Measurements from ENCODE around the gene AFAP1.

Gene AFAP1

GRCh38 chr4:7710576-7711306 lies 228.9 kb downstream of the AFAP1 start:
- no peak for DNase-seq

DNA sequence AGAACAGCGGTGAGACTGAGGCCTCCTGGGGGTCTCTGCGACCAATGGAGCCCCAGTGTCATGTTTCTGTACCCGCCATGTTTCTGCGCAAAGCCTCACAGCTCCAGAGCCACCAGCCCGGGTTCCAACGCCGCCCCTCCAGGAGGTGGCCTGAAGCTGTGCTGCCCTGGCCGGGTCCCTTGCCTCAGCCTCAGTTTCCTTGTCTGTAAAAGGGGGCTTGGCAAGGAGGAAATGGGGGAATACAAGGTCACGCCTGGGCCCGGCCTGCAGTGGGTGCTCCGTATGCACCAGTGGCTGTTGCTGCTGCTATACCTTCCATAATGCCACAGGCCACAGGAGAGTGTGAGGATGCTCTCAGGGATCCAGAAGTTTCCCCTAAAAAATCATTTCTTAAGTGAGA lies 229.5 kb downstream of the AFAP1 start:
- no peak for DNase-seq

GRCh38 chr4:7709431-7709830 lies 230.2 kb downstream of the AFAP1 start:
- DNase-seq, result no peak

DNA sequence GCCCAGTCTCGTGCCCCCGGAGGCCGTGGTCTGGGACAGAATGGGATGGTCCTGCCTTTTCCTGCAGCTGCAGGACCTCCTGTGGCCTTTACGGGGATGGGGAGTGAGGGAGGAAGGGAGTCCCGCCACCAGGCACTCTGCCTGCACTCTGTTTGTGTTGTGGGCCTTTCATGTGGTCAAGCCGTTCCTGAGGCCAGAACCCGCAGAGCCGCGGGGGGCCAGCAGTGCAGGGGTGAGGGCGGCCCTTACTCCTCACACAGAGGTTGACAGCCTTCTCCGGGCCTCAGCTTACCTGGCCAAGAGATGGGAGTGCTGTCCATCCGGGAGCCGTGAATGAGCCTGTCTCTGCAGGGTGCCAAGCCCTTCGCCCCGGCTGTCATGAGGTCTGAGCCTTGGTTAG lies 230.7 kb downstream of the AFAP1 start:
- DNase-seq, result no peak

Data from stimulated activated naive CD4-positive, alpha-beta T cell treated with Interleukin-2 at 50 U/mL for 16 hours (primary cell).